ENCODE data around the gene FBXL7.
A peak's percentile ranks its signal among the peaks of the same experiment; 100 is the strongest.

Gene FBXL7

DNA sequence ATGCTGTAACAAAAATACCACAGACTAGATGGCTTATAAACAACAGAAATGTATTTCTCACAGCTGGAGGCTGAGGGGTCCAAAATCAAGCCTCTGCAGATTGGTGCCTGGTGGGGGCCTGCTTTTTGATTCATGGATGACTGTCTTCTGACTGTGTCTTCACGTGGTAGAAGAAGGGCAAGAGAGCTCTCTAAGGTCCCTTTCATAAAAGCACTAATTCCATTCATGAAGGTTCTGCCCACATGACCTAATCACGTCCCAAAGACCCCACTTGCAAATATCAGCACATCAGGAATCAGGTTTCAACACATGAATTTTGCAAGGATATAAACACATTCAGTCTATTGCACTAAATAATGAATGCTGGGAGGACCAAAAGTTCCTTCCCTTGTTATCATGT lies 401.2 kb downstream of the FBXL7 start:
- no peak for DNase-seq

DNA sequence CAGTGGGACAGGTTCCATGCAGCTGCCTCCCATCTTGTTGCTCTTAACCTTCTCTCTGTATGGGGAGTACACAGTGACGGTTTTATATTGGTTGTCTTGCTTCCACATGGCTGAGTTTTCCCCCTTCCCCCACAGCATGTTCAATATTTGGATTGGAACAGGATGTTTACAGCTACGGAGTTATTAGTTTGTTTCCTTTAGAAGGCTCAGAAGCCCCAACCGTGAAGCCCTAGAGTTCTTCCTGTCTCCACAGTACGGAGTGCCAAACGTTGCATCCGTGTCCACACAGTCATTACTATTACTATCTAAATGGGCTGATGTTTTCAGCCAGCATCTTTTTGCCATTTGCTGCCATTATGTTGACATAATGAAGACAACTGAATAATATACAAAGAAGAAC lies 402.1 kb downstream of the FBXL7 start:
- DNase-seq, result no peak

DNA sequence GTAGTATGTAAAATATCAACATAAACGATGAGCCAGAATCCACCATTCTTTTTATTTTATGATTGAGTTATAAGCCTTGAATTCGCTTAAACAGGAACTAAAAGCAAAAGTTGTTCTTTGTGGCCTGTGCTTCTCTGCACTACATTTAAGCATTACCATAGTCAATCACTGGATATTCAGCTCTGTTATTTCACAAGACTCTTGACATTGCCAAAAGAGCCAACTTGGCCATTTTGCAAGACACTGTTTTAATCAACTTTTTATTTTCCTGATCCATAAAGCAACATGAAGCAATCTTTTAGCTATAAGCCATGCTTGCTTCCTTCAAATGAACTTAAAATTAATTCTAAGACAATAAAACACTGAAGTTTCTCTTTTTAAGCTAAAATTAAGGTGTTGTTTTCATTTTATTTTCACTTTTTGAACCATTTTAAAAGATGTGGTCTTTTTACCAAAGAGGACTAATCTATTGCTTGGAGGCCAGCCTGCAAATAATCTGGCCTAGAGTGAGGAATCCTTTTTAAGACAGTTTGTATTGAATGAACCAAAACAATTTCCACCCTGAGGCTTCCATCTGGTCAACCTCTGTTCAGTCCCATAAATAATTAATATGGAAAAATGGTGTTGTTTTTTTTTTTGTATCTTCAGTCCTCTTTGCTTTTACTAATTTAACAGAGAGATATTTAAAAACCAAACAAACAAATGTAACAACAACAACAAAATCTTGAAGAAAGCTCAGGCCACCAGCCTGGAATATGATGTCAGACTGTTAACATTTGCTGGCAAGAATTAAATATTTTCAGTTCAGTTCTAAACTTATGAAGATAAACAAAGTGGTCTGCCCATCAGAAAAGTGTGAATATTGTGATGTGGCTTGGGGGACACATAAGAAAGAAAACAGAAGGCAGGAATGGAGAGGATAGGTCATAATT lies 405.2 kb downstream of the FBXL7 start:
- DNase-seq, result no peak

DNA sequence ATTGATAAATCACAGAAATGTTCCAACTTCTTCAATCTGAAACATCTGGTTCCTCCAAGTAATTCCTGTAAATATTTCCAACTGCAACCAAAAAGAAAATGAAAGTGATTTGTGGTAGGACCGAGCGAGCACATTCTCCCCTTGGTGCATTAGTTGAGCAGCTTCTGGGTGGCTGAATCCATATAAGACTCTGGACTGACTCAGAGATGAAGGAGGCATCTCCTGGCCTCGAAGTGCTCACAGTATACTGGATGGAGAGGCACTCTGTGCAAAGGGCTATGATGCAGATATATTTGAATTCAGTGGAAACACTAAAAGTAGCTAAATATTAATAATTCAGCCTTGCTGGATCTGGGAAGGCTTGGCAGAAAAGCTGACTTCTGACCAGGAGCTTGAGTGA lies 414.7 kb downstream of the FBXL7 start:
- DNase-seq, result peak; percentile 61

DNA sequence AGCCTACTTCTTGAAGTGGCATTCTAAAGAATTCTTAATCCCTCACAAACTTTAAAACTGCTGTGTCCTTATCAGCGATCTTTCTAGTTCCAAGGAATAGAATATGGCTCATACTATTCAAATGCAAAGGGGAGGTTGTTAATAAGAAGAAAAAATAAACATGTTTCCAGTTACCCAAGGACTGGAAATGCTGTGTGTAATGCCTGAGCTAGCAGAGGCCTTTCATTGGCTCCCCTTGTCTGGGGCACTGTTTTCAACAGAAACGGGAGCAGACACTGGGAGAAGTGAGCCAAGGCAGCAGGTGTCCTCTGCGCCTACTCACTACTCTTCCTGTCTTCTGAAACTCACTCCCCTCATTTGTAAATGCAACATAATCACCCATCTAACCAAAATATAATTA lies 426.6 kb downstream of the FBXL7 start:
- no peak for DNase-seq

DNA sequence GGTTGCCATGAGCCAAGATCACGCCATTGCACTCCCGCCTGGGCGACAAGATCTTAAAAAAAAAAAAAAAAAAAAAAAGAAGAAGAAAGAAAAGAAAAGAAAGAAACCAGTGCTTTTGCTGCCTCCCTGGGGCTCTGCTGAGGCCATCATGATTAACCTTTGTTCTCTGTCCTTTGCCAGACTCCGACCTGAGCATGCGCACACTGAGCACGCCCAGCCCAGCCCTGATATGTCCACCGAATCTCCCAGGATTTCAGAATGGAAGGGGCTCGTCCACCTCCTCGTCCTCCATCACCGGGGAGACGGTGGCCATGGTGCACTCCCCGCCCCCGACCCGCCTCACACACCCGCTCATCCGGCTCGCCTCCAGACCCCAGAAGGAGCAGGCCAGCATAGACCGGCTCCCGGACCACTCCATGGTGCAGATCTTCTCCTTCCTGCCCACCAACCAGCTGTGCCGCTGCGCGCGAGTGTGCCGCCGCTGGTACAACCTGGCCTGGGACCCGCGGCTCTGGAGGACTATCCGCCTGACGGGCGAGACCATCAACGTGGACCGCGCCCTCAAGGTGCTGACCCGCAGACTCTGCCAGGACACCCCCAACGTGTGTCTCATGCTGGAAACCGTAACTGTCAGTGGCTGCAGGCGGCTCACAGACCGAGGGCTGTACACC lies 427.9 kb downstream of the FBXL7 start:
- DNase-seq, result no peak

DNA sequence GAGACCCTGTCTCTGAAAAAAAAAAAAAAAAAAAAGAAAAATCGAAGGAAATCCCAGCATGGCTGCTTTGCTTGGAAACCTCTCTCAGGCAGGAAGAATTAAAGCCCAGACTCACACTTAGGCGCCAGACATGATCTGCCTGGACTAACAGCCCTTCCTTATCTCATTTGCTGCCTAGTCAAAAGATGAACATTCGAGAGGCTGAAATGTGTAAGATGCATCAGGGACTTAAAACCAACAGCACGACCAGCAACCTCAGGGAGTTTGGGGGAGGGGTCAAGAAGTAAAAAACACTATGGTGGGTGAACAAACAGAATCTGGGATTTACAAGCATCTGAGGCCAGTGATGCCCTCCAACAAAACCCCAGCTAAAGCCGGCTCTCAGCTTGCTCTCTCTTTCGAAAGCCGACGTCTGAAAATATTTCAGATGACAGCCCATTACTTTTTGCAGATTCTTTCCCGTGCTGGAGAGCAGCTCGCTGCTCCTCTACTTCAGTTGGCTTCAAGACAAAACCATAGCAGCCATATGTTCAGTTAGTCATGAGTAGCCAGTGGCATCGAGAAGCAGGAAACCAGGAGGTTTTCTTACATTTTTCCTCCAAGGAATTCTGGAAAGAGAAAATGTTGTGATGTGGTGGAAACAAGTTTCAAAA lies 429.8 kb downstream of the FBXL7 start:
- DNase-seq, result peak; percentile 95

DNA sequence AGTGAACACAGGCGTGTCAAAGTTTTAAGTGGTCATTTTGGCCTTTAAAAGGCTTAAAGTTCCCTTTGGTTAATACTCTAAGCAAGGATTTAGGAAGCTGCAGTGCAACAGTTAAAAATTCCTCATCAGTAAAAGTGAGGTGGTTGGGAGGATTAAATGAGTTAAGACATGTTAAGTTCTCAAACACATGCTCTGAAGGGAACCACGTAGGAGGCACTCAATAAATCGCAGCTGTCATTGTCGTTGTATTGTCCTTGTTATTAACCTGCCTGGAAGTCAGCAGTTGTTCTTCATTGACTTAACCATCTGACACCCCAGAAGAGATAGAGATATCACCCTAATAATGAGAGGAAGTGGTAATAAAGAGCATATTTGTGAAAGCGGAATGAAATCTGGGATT lies 432.1 kb downstream of the FBXL7 start:
- no peak for DNase-seq

DNA sequence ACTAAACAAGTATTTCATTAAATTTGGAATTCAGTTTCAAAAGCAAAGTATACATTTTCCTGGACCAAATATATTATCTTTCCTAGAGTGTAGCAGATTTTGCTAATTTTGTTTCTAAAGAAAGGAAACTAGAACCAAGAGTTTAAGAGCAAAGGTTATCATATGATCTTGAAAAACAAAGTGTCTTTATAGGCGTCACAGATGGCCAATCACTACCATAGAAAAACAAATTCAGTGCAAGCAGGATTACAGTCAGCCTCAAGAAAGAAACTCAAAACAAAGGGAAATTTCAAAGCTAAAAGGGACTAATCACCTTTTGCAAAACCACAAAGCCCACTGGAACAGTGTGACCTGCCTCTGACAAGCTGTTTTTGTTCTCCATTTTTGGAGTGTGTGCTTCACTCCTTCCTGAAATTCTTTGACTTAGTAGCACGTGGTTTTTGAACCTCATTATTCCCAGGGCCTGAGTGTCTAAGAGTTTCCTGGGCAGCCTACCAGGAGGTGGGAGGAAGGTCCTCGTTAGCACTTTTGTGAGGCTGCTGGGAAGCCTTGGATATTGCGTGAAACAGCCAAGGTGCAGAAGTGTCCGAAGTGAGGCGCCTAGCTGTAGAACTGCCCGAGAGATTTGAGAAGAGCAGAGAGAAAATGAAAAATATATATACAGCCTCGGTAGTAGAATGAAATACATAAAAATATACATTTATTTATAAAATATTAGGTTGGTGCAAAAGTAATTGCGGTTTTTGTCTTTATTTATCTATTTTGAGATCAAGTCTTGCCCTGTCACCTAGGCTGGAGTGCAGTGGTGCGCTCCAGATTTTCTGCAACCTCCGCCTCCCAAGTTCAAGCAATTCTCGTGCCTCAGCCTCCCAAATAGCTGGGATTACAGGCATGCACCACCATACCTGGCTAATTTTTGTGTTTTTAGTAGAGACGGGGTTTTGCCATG lies 433.6 kb downstream of the FBXL7 start:
- DNase-seq, result no peak

DNA sequence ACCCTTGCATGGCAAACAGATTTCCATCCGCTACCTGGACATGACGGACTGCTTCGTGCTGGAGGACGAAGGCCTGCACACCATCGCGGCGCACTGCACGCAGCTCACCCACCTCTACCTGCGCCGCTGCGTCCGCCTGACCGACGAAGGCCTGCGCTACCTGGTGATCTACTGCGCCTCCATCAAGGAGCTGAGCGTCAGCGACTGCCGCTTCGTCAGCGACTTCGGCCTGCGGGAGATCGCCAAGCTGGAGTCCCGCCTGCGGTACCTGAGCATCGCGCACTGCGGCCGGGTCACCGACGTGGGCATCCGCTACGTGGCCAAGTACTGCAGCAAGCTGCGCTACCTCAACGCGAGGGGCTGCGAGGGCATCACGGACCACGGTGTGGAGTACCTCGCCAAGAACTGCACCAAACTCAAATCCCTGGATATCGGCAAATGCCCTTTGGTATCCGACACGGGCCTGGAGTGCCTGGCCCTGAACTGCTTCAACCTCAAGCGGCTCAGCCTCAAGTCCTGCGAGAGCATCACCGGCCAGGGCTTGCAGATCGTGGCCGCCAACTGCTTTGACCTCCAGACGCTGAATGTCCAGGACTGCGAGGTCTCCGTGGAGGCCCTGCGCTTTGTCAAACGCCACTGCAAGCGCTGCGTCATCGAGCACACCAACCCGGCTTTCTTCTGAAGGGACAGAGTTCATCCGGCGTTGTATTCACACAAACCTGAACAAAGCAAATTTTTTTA lies 436.7 kb downstream of the FBXL7 start:
- DNase-seq, result no peak

DNA sequence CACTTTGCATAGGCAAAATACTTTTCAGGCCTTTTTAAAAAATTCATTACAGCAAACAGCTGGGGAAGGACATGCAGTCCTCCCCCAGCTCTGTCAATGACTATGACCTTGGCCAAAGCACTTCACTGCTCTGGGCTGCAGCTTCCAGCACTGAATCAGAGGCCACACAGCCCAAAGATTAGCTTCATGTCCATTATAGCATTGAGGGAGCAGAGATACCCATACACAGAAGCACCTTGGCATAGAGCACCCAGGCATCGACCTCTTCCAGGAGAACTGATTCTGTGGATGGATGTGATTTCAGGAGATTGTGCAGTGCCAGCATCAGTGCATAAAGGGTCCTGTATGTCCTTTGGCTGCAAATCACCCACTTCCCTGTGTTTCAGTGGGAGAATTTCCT lies 437.7 kb downstream of the FBXL7 start:
- no peak for DNase-seq

DNA sequence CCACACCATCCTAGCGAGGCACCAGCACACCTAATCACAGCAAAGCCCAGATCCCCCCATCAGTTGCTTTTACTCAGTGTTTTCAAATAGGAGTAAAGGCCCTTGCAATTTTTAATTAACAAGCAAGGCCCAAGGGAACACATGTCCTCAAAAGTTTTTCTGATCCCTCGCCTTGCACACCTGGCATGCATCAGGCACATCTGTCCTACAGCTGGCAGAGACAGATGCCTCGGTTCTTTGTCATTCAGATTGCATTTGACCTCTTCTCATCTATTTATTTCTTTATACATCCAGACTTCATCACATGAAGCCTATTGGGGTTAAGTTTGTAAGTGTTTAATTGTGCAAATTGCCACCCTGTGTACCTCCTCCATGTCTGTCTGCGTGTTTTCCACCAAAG lies 438.2 kb downstream of the FBXL7 start:
- no peak for DNase-seq

DNA sequence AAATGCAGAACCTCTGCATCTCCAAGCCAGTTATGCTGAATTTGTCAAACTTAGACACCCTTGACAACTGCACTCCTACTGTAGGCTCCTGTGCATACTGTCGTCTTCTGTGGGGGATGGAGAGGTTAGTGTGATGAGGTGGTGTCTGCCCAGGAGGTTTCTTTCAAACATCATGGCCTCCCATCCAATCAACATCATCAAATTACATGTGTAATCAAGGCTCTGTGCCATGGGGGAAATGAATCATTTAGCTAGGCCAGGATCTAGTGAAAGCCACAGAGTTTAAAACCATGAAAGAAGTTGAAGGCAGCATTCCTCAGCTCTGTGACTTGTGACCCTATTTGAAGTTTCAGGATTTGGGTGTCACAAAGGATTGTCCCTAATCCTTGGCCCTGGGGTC lies 439.0 kb downstream of the FBXL7 start:
- DNase-seq, result peak; percentile 90

DNA sequence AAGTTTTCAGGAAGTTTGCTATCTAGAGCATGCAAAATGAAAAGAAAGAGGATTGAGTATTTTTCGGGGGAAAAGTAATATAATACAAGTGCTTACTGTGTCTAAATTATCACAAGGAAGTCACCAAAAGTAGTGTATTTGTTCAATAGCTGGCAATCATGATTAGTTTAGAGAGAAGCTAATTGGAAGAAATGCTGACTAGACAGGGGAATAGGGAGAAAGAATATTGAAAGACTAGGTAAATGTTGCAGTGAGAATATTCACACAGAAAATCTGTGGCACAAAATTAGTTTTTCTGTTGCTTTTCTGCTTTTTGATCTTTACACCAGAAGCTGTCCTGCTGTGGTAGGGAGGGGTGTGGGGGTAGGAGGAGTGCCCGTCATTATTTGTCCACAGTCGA lies 440.9 kb downstream of the FBXL7 start:
- DNase-seq, result no peak

DNA sequence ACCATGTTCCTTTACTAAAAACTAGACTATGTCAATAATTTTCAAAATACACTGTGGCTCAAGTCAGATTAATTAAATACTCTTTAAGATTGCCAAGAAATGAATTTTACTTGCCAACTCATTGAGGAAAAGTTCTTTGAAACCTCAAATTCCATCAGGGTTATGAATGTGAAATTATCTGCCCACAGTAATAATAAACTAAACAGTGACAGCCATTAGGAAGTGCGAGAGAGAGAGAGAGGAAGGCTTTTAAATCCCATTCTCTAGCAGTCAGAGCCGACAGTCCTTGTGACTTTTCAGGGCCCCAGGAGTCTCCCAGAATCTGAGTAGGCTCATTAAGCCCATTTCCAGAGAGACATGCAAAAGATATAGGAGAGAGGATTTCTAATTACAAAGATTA lies 443.5 kb downstream of the FBXL7 start:
- peak; percentile 73 for DNase-seq

DNA sequence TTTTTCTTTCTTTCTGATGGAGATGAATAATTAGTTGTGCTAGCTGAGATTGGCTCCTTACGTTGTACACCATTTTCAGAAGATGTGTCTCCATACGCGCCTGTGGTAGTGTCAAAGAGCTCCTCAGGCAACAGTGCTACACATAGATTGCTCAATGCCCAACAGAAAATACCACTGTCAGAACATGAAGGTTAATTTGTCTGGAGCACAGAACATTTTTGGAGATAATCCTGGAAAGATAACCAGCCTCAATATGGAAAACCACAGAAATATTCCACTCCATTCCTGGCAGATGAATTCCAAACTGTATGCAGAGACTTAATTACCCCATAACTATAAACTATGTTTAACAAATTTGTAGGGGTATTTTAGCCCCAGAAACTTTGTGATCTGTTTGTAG lies 446.0 kb downstream of the FBXL7 start:
- peak; percentile 64 for DNase-seq

DNA sequence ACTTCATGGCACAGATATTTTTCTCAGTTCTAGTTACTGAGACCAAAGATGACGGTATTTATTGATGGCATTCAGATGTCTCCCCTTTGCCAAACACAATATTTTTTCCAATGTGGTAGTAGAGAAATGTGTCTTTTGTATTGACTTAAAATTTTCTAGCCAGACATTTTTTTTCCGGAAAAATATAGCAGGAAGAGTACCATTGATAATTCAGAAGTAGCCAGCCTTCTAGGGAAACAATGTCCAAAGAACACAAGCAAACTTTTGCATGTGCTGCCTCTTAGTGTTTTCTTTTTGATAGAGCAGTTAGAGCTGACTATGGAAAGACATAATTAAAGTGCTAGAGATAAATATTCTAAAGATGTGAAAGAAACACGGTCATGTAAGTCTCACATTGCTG lies 448.2 kb downstream of the FBXL7 start:
- DNase-seq, result no peak

DNA sequence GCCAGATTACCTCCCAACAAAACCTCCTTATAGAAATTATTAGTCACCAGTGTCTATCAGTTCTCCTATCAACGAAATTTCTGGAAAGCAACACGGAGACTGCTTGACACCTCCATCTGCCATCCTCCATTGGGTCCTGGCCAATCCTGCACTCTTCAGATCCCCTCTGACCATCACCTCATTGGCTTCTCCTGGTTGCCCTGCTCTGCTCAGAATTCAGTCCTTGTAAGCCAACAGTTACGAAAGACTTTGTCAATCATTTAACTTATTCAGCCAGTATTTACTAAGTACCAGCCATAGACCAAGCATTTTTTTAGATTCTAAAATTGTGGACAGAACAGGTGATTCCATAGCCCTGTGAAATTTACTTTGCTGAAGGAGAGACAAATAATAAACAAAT lies 451.1 kb downstream of the FBXL7 start:
- no peak for DNase-seq

DNA sequence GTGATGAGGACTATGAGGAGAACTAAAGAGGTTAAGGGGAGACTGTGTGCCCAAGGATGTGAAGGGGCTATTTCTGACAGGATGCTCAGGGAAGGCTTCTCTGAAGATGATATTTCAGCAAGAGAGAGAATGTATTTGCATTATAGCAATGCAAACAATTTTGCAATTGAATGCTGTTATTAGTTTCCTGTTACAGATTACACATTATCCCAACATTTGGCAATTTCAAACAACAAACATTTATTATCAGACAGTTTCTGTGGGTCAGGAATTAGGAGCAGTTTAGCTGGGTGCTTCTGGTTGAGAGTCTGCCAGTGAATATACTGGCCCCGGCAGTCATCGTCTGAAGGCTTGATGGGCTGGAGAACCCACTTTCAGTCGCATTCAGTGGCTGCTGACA lies 451.6 kb downstream of the FBXL7 start:
- no peak for DNase-seq

DNA sequence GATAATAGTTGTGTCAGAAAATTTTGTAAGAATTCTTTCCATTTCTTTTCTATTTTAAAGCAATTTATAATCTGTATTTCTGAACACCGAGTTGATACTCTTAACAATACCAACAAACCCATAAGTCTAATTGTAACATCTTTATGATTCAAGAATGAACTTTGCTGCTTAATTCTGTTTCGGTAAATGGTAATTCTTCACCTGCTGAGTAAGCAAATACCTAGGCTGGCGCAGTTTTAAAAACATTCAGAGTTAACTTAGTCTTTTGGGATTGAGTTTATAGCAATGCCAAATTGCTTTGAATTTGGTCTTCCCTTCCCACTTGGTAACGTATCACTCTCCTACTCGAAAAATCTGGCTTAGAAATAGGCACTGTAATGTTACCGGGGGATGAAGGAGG lies 456.6 kb downstream of the FBXL7 start:
- no peak for DNase-seq

DNA sequence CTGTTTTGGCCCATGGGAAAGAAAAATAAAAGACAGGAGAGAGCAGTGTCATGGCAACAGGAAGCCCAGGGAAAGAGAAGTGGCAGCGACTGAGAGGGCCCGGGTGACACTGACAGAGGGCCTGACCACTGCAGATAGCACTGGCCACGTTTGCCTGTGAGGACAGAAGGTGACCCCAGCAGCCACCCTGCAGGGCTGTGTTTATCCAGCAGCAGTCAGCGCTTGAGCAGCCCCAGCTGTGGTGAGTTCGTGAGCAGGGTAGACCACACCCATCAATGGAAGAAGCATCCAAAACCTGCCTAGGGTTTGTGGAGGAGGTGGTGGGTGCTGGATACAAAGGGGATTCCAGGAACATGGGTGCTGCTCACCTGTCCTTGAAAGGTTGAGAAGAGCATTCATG lies 457.1 kb downstream of the FBXL7 start:
- no peak for DNase-seq
